HEK293 (cell line): ENCODE measurements around the gene SLC30A3.

ENCODE experiments used
- CTCF ChIA-PET: fragments of 350-600 bp; formaldehyde crosslinking; extraction: SDS; loops from one replicate; lab custom pipeline; 2021; ENCODE audit warnings: antibody characterized with exemption; lab: Yijun Ruan, JAX
- POLR2A ChIA-PET: fragments of 300-600 bp; formaldehyde crosslinking; extraction: SDS; loops from one replicate; lab custom pipeline; 2020; ENCODE audit warnings: antibody characterized with exemption, inconsistent platforms; lab: Yijun Ruan, JAX
- H3K27ac ChIP-seq: fragments of 200-500 bp; sonication (Bioruptor generic); 2 replicates; pipeline ENCODE4 v1.5.1; 2014; ENCODE audit warnings: low read depth, low read length, control low read depth, inconsistent platforms; ENCODE audit errors: extremely low read depth
- H3K36me3 ChIP-seq, 2 experiments: fragments of 200-500 bp in 1 of 2; sonication (Bioruptor generic) in 1 of 2; 1 replicate in 1 of 2; 2 replicates in 1 of 2; pipeline ENCODE4 v1.5.1; 2014 to 2017; ENCODE audit warnings: inconsistent platforms in 2 of 2, low read length in 2 of 2; ENCODE audit not compliant: control insufficient read depth in 2 of 2, insufficient read depth in 1 of 2
- H3K4me1 ChIP-seq: fragments of 200-500 bp; sonication (Bioruptor generic); 2 replicates; pipeline ENCODE4 v1.5.1; 2014; ENCODE audit warnings: mild to moderate bottlenecking, low read length, inconsistent platforms; ENCODE audit not compliant: control insufficient read depth, insufficient read depth
- H3K4me3 ChIP-seq: 2 replicates; pipeline ENCODE4 v1.5.1; 2011; ENCODE audit warnings: low read depth, mild to moderate bottlenecking, control low read depth, low read length, moderate library complexity
- H3K9me3 ChIP-seq: fragments of 200-500 bp; sonication (Bioruptor generic); 2 replicates; pipeline ENCODE4 v1.5.1; 2014; ENCODE audit warnings: low read depth, low read length, inconsistent platforms; ENCODE audit not compliant: control insufficient read depth, insufficient read depth
- GLI4 ChIP-seq: fragments of 450-650 bp; formaldehyde crosslinking; IDR thresholded peaks from 2 replicates; pipeline ENCODE4 v1.5.1; 2016; ENCODE audit warnings: missing biosample characterization, missing genetic modification characterization
- KLF7 ChIP-seq: fragments of 450-650 bp; formaldehyde crosslinking; IDR thresholded peaks from 2 replicates; pipeline ENCODE4 v1.5.1; 2016; ENCODE audit warnings: missing biosample characterization, missing genetic modification characterization, borderline replicate concordance
- MZF1 ChIP-seq: fragments of 450-650 bp; formaldehyde crosslinking; IDR thresholded peaks from 2 replicates; pipeline ENCODE4 v1.5.1; 2017; ENCODE audit warnings: missing biosample characterization, missing genetic modification characterization, borderline replicate concordance
- OVOL3 ChIP-seq: fragments of 450-650 bp; formaldehyde crosslinking; IDR thresholded peaks from 2 replicates; pipeline ENCODE4 v1.5.1; 2016; ENCODE audit warnings: missing biosample characterization, missing genetic modification characterization
- YY2 ChIP-seq: fragments of 450-650 bp; formaldehyde crosslinking; IDR thresholded peaks from 2 replicates; pipeline ENCODE4 v1.5.1; 2016; ENCODE audit warnings: missing biosample characterization, missing genetic modification characterization
- ZBTB17 ChIP-seq: fragments of 450-650 bp; formaldehyde crosslinking; IDR thresholded peaks from 2 replicates; pipeline ENCODE4 v1.5.1; 2016; ENCODE audit warnings: missing biosample characterization, missing genetic modification characterization
- ZBTB48 ChIP-seq: fragments of 450-650 bp; formaldehyde crosslinking; IDR thresholded peaks from 2 replicates; pipeline ENCODE4 v1.5.1; 2016; ENCODE audit warnings: missing biosample characterization, missing genetic modification characterization
- ZEB2 ChIP-seq: fragments of 450-650 bp; formaldehyde crosslinking; IDR thresholded peaks from 2 replicates; pipeline ENCODE4 v1.5.1; 2016; ENCODE audit warnings: missing biosample characterization, missing genetic modification characterization
- ZNF266 ChIP-seq: fragments of 450-650 bp; formaldehyde crosslinking; IDR thresholded peaks from 2 replicates; pipeline ENCODE4 v1.5.1; 2016; ENCODE audit warnings: missing biosample characterization, missing genetic modification characterization, low read depth
- ZNF335 ChIP-seq: fragments of 450-650 bp; formaldehyde crosslinking; conservative IDR thresholded peaks from 2 replicates; pipeline ENCODE4 v1.5.1; 2016; ENCODE audit warnings: missing biosample characterization, missing genetic modification characterization
- ZNF514 ChIP-seq: fragments of 450-650 bp; formaldehyde crosslinking; IDR thresholded peaks from 2 replicates; pipeline ENCODE4 v1.5.1; 2016; ENCODE audit warnings: missing biosample characterization, missing genetic modification characterization
- ZNF600 ChIP-seq: fragments of 450-650 bp; formaldehyde crosslinking; IDR thresholded peaks from 2 replicates; pipeline ENCODE4 v1.5.1; 2016; ENCODE audit warnings: missing biosample characterization, missing genetic modification characterization
- ZNF660 ChIP-seq: fragments of 450-650 bp; IDR thresholded peaks from 2 replicates; pipeline ENCODE4 v1.5.1; 2018; ENCODE audit warnings: missing biosample characterization, mild to moderate bottlenecking, missing genetic modification characterization
- ZNF776 ChIP-seq: fragments of 450-650 bp; formaldehyde crosslinking; IDR thresholded peaks from 2 replicates; pipeline ENCODE4 v1.5.0; 2017; ENCODE audit warnings: missing biosample characterization, missing genetic modification characterization, borderline replicate concordance
- ZXDB ChIP-seq: fragments of 450-650 bp; formaldehyde crosslinking; IDR thresholded peaks from 2 replicates; pipeline ENCODE4 v1.5.1; 2016; ENCODE audit warnings: missing biosample characterization, missing genetic modification characterization
- TF ChIP-seq, protein P1 (sequence below): fragments of 450-650 bp; formaldehyde crosslinking; IDR thresholded peaks from 2 replicates; pipeline ENCODE4 v1.5.1; 2017; ENCODE audit warnings: missing biosample characterization, mild to moderate bottlenecking, missing genetic modification characterization, moderate library complexity
- TF ChIP-seq, protein P2 (sequence below): fragments of 450-650 bp; formaldehyde crosslinking; IDR thresholded peaks from 2 replicates; pipeline ENCODE4 v1.5.1; 2016; ENCODE audit warnings: missing biosample characterization, missing genetic modification characterization

Gene SLC30A3

DNA sequence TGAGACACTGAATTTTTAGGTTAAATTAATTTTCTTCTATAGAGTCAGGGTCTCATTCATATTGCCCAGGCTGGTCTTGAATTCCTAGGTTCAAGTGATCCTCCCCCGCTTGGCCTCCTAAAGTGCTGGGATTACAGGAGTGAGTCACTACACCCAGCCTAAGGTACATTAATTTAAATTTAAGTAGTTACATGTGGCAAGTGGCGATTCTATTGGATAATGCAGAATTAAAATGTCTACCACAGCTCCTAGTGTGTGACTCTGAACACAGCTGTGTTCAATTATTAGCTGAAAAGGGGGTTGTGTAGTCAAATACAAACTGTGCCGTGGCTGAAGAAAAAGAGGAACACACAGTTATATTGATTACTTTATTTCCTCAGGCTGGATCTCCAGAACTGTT, 47.9 kb downstream of the SLC30A3 start:
- ChIA-PET CTCF (interaction anchor here (0.9 kb wide), 1 partner anchor 130 kb away, joined by 3 read pairs; no protein-coding TSS in a partner anchor), POLR2A (no interaction called here)
- H3K27ac ChIP-seq = no peak overlapping the region
- peaks cover 15 to 57% of the 10 kb centered on the region in 2 experiments; a peak in 2 of 3 replicates for H3K36me3 ChIP-seq
- no peaks in the 10 kb centered on the region for H3K9me3 ChIP-seq
- TF ChIP-seq ZEB2 (tag by site-specific recombination) (no peak), YY2 (no peak), ZNF514 (tag by site-specific recombination) (no peak), ZNF266 (tag by site-specific recombination) (no peak), ZNF660 (no peak), ZNF335 (tag by site-specific recombination) (no peak), KLF7 (no peak), OVOL3 (no peak), ZNF776 (tag by site-specific recombination) (no peak)
- H3K4me3 ChIP-seq = no peak overlapping the region
- H3K4me1 ChIP-seq = peaks cover 2% of the 10 kb centered on the region; the same call in 1 of the 2 replicates

- POLR2A ChIA-PET = interaction anchor here (1.0 to 1.4 kb wide), 2 partner anchors 78 to 81 kb away, joined by 3 to 4 read pairs; partner anchors contain the start of gene PREB
- Histone ChIP-seq H3K27ac (peak overlapping the region; percentile 88), H3K9me3 (no peaks in the 10 kb centered on the region), H3K4me1 (peaks cover 2% of the 10 kb centered on the region; the same call in 1 of the 2 replicates), H3K4me3 (peak overlapping the region; percentile 93), H3K36me3 (peaks cover 6 to 59% of the 10 kb centered on the region in 2 experiments; a peak in 2 of 3 replicates)
- CTCF ChIA-PET = interaction anchor here (0.5 to 0.6 kb wide), 2 partner anchors 93 to 122 kb away, joined by 3 to 4 read pairs; no protein-coding TSS in a partner anchor
- TF ChIP-seq, protein P1, sequence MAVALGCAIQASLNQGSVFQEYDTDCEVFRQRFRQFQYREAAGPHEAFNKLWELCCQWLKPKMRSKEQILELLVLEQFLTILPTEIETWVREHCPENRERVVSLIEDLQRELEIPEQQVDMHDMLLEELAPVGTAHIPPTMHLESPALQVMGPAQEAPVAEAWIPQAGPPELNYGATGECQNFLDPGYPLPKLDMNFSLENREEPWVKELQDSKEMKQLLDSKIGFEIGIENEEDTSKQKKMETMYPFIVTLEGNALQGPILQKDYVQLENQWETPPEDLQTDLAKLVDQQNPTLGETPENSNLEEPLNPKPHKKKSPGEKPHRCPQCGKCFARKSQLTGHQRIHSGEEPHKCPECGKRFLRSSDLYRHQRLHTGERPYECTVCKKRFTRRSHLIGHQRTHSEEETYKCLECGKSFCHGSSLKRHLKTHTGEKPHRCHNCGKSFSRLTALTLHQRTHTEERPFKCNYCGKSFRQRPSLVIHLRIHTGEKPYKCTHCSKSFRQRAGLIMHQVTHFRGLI (tag by site-specific recombination) = 0 out of 2 replicates have a peak, but pooled peaks have one; percentile 11
- TF ChIP-seq MZF1 (tag by site-specific recombination) (peak; percentile 80; the same call in 1 of the 2 replicates), GLI4 (tag by site-specific recombination) (no peak), ZBTB17 (tag by site-specific recombination) (peak; percentile 74), ZBTB48 (tag by site-specific recombination) (peak; percentile 48; the same call in 1 of the 2 replicates), ZXDB (tag by site-specific recombination) (no peak), ZNF335 (tag by site-specific recombination) (peak; percentile 5; the same call in 1 of the 2 replicates), ZNF600 (tag by site-specific recombination) (0 out of 2 replicates have a peak, but pooled peaks have one; percentile 27)
- TF ChIP-seq, protein P2, sequence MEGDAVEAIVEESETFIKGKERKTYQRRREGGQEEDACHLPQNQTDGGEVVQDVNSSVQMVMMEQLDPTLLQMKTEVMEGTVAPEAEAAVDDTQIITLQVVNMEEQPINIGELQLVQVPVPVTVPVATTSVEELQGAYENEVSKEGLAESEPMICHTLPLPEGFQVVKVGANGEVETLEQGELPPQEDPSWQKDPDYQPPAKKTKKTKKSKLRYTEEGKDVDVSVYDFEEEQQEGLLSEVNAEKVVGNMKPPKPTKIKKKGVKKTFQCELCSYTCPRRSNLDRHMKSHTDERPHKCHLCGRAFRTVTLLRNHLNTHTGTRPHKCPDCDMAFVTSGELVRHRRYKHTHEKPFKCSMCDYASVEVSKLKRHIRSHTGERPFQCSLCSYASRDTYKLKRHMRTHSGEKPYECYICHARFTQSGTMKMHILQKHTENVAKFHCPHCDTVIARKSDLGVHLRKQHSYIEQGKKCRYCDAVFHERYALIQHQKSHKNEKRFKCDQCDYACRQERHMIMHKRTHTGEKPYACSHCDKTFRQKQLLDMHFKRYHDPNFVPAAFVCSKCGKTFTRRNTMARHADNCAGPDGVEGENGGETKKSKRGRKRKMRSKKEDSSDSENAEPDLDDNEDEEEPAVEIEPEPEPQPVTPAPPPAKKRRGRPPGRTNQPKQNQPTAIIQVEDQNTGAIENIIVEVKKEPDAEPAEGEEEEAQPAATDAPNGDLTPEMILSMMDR (tag by site-specific recombination) = peak; percentile 27; the same call in 1 of the 2 replicates
Measured at GRCh38 chr2:27212626-27213471, 50.0 kb downstream of the SLC30A3 start.
